DND-41 (cell line): ENCODE results near the gene CPLX1.
A peak's percentile ranks its signal among the peaks of the same experiment; 100 is the strongest.

Experiments
- ATAC-seq: fragments of 200-7000 bp; cut with Tn5 transposase; 3 replicates; pipeline ENCODE4 v1.9.1; 2021; ENCODE audit warnings: low read depth; ENCODE audit not compliant: insufficient read depth
- DNase-seq: peaks from one replicate; pipeline ENCODE4 v3.0.0-alpha.2; 2020
- H2AFZ ChIP-seq: 2 replicates; pipeline ENCODE4 v1.6.0; 2012; ENCODE audit warnings: low read depth, low read length
- H3K27ac ChIP-seq: 2 replicates; pipeline ENCODE4 v1.5.1; 2012; ENCODE audit warnings: low read length, inconsistent platforms
- H3K27me3 ChIP-seq: fragments of 200-600 bp; sonication (generic); 2 replicates; pipeline ENCODE4 v1.6.0; 2012; ENCODE audit warnings: low read length, mild to moderate bottlenecking, inconsistent platforms; ENCODE audit not compliant: insufficient read depth, poor library complexity
- H3K36me3 ChIP-seq: 2 replicates; pipeline ENCODE4 v1.5.1; 2012; ENCODE audit warnings: low read length, inconsistent platforms; ENCODE audit not compliant: insufficient read depth
- H3K4me1 ChIP-seq: 2 replicates; pipeline ENCODE4 v1.5.1; 2012; ENCODE audit warnings: mild to moderate bottlenecking, low read length; ENCODE audit not compliant: insufficient read depth
- H3K4me2 ChIP-seq: 2 replicates; pipeline ENCODE4 v1.6.0; 2012; ENCODE audit warnings: mild to moderate bottlenecking, moderate library complexity, low read length, inconsistent platforms; ENCODE audit not compliant: insufficient read depth
- H3K4me3 ChIP-seq, 2 experiments: fragments of 200-600 bp in 1 of 2; shearing (Covaris generic) in 1 of 2; 2 replicates each; pipeline ENCODE4 v1.5.1; 2012 to 2016; ENCODE audit warnings: inconsistent platforms in 2 of 2, low read length in 2 of 2, mild to moderate bottlenecking in 2 of 2, low read depth in 1 of 2, moderate library complexity in 1 of 2
- H3K79me2 ChIP-seq: 2 replicates; pipeline ENCODE4 v1.6.0; 2012; ENCODE audit warnings: low read length, inconsistent platforms; ENCODE audit not compliant: insufficient read depth
- H3K9ac ChIP-seq: 2 replicates; pipeline ENCODE4 v1.6.0; 2012; ENCODE audit warnings: low read depth, mild to moderate bottlenecking, inconsistent platforms, low read length, moderate library complexity
- H3K9me3 ChIP-seq: 2 replicates; pipeline ENCODE4 v1.5.1; 2012; ENCODE audit warnings: low read length, moderate library complexity, mild to moderate bottlenecking, inconsistent platforms; ENCODE audit not compliant: insufficient read depth, severe bottlenecking
- H4K20me1 ChIP-seq: 2 replicates; pipeline ENCODE4 v1.6.0; 2012; ENCODE audit warnings: low read length; ENCODE audit not compliant: insufficient read depth
- EZH2 ChIP-seq: IDR thresholded peaks from 3 replicates; pipeline ENCODE4 v1.6.1; 2012; ENCODE audit warnings: borderline replicate concordance, low read depth, mild to moderate bottlenecking, moderate library complexity, low read length, inconsistent platforms; ENCODE audit not compliant: severe bottlenecking
- TF ChIP-seq, protein P1 (sequence below): IDR thresholded peaks from 2 replicates; pipeline ENCODE4 v1.5.1; 2012; ENCODE audit warnings: borderline replicate concordance, low read length, moderate library complexity, mild to moderate bottlenecking; ENCODE audit not compliant: poor library complexity, severe bottlenecking; ENCODE audit errors: extremely low read depth

The CPLX1 gene

DNA sequence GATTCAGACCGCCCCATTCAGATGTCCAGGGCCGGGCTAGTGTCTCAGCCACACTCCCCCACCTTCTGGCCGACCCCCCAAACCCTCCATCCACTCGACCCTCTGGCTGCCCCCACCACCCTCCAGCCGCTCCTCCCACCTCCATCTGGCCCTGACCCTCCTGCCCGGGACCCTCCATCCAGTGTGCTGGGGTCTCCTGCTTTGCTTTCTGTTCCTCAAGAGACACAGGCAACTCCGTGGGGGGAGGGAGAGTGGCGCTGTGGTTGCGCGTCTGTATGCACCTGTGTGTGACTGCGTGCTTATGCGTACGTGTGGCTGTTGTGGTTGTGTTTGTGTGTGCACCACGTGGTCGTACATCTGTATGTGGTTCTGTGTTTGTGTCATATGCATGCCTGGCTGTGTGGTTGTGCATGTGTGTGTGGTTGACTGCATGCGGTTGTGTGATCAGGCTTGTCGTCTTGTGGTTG, 33.3 kb downstream of the CPLX1 start:
- H3K4me2 ChIP-seq: no peak overlapping the region
- H3K79me2 ChIP-seq: no peaks in the 10 kb centered on the region
- DNase-seq (peak; percentile 35), ATAC-seq (0 out of 3 replicates have a peak, but pooled peaks have one; percentile 23)
- no peak overlapping the region for H3K4me3 ChIP-seq
- H3K27ac ChIP-seq: no peak overlapping the region
- no peak overlapping the region for H2AFZ ChIP-seq
- no peak overlapping the region for H3K9ac ChIP-seq
- TF ChIP-seq, protein P1, sequence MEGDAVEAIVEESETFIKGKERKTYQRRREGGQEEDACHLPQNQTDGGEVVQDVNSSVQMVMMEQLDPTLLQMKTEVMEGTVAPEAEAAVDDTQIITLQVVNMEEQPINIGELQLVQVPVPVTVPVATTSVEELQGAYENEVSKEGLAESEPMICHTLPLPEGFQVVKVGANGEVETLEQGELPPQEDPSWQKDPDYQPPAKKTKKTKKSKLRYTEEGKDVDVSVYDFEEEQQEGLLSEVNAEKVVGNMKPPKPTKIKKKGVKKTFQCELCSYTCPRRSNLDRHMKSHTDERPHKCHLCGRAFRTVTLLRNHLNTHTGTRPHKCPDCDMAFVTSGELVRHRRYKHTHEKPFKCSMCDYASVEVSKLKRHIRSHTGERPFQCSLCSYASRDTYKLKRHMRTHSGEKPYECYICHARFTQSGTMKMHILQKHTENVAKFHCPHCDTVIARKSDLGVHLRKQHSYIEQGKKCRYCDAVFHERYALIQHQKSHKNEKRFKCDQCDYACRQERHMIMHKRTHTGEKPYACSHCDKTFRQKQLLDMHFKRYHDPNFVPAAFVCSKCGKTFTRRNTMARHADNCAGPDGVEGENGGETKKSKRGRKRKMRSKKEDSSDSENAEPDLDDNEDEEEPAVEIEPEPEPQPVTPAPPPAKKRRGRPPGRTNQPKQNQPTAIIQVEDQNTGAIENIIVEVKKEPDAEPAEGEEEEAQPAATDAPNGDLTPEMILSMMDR: no peak
- no peak for TF ChIP-seq EZH2
- H3K27me3 ChIP-seq: no peaks in the 10 kb centered on the region
- H3K4me1 ChIP-seq: no peaks in the 10 kb centered on the region
- H4K20me1 ChIP-seq: no peaks in the 10 kb centered on the region
- H3K9me3 ChIP-seq: no peaks in the 10 kb centered on the region
- no peaks in the 10 kb centered on the region for H3K36me3 ChIP-seq

DNA sequence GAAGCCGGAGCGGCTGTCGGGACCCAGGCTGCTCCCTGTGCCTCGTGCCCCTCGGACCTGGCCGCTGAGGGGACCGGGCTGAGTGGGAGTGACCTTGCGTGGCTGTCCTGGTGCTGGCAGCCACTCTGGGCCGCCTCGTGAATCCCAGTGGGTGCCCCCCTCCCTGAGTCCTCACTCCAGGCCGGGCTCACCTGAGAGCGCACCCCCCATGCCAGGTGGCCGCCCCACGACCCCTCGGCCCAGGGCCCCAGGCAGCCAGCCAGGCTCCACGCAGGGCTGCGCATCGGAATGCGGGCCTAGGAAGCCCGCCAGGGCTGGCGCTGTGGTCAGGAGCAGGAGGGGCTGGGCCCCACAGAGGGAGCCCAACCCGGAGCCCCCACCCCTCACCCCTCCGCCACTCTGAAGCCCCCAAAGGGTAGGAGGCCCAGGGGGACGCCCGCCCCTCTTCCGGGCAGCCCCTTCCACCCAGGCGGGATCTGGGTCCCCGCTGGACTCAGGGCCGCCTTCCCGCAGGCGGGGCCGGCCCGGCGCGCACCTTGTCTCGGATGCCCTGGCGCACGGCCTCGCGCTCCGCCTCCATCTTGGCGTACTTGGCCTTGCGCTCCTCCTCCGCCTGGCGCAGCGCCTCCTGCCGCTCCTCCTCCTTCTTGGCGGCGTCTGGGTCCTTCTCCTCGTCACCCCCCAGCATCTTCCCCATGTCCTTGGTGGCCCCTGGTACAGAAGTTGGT, 33.9 kb downstream of the CPLX1 start:
- Histone ChIP-seq H3K9me3 (no peaks in the 10 kb centered on the region), H3K4me3 (no peak overlapping the region), H3K4me1 (no peaks in the 10 kb centered on the region), H3K27me3 (no peaks in the 10 kb centered on the region), H3K27ac (no peak overlapping the region), H4K20me1 (no peaks in the 10 kb centered on the region), H3K9ac (no peak overlapping the region), H2AFZ (no peak overlapping the region), H3K4me2 (no peak overlapping the region), H3K36me3 (no peaks in the 10 kb centered on the region), H3K79me2 (no peaks in the 10 kb centered on the region)
- TF ChIP-seq EZH2: no peak
- ATAC-seq (no peak), DNase-seq (no peak)

DNA sequence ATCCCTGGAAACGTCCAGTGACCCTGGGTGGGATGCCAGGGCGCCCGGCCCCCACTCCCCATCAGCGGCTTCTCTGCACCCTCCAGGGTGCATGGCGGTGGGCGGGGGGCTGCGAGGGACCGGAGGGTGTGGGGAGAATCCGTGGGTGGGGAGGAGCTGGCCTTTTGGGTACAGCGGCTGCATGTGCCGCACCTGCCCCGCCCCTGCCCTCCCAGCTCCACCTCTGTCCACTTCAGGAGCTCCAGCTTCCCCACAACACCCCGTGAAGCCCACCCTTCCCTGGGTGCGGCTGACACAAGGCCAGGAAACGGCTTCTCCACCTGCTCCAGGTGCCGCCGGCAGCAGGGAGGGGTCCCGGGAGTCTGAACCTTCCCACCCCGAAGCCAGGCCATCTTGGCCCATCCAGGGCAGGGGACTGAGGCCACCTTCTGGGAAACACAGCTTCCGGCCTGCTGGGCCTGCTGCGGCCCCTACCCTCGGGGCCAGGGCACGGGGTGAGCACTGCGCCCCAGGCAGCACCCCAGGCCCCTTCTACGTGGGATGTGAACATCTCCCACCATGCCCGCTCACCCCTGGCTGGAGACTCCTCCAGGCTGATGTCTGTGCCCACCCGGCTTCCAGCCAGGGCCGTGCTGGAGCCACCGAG, 34.6 kb downstream of the CPLX1 start:
- no peak overlapping the region for H3K9ac ChIP-seq
- H3K4me3 ChIP-seq: no peak overlapping the region
- DNase-seq (no peak), ATAC-seq (no peak)
- no peaks in the 10 kb centered on the region for H3K79me2 ChIP-seq
- H3K27me3 ChIP-seq: no peaks in the 10 kb centered on the region
- TF ChIP-seq, protein P1: no peak
- no peak for TF ChIP-seq EZH2
- no peaks in the 10 kb centered on the region for H3K9me3 ChIP-seq
- no peak overlapping the region for H3K27ac ChIP-seq
- H3K36me3 ChIP-seq: no peaks in the 10 kb centered on the region
- H4K20me1 ChIP-seq: no peaks in the 10 kb centered on the region
- no peak overlapping the region for H2AFZ ChIP-seq
- no peak overlapping the region for H3K4me2 ChIP-seq
- no peaks in the 10 kb centered on the region for H3K4me1 ChIP-seq

DNA sequence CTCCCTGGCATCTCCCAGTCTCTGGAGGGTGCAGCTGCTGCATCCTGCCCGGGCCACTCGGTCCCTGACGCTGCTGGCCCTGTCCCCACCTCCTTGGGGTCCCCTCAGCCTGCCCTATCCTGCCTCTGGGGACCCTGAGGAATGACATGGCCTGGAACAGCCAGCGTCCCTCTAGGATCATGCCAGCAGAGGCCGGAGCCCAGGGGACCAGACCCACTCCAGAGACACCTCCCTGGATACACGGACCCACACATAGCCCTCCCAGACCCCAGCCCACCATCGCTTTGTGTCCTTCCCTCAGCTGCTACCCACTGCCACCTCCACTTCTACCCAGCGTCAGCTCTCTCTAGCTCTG, 35.5 kb downstream of the CPLX1 start:
- H3K4me3 ChIP-seq: no peak overlapping the region
- H3K4me2 ChIP-seq: no peak overlapping the region
- no peaks in the 10 kb centered on the region for H3K79me2 ChIP-seq
- H3K27ac ChIP-seq: no peak overlapping the region
- no peaks in the 10 kb centered on the region for H3K9me3 ChIP-seq
- ATAC-seq (no peak), DNase-seq (no peak)
- H3K36me3 ChIP-seq: no peaks in the 10 kb centered on the region
- no peak overlapping the region for H3K9ac ChIP-seq
- H3K27me3 ChIP-seq: no peaks in the 10 kb centered on the region
- H2AFZ ChIP-seq: no peak overlapping the region
- H3K4me1 ChIP-seq: no peaks in the 10 kb centered on the region
- no peaks in the 10 kb centered on the region for H4K20me1 ChIP-seq
- TF ChIP-seq, protein P1: no peak
- TF ChIP-seq EZH2: no peak
